Heart right ventricle (tissue), 16 donors: Measurements from ENCODE around the gene FMN2. TPM values are rescaled to one million over a fixed set of nuclear protein-coding genes. Genes with fewer than 3 reads are reported as not detected.

Experiments
- ATAC-seq, 8 donors: fragments of 200-7000 bp; cut with Tn5 transposase; one replicate each; pipeline ENCODE4 v1.9.1; 2020; ENCODE audit warnings: mild to moderate bottlenecking in 8 of 8, moderate library complexity in 8 of 8, moderate number of reproducible peaks in 1 of 8
- DNase-seq, 2 donors: peaks; one replicate each; pipeline ENCODE4 v3.0.0-alpha.2; 2020
- H3K27ac ChIP-seq, 10 donors: fragments of 200-600 bp; sonication (generic) in 2 of 10; one replicate each; pipeline versions ENCODE4 v1.5.0 to v1.8.0; 2020 to 2022; ENCODE audit warnings: mild to moderate bottlenecking in 3 of 10
- H3K27me3 ChIP-seq, 7 donors: fragments of 200-600 bp; one replicate each; pipeline ENCODE4 v1.8.0; 2021 to 2022; ENCODE audit warnings: mild to moderate bottlenecking in 2 of 7
- H3K36me3 ChIP-seq, 9 donors: fragments of 200-600 bp; sonication (generic) in 1 of 9; one replicate each; pipeline versions ENCODE4 v1.5.0 to v1.8.0; 2020 to 2022; ENCODE audit warnings: mild to moderate bottlenecking in 2 of 9
- H3K4me1 ChIP-seq, 9 donors: fragments of 200-600 bp; sonication (generic) in 1 of 9; one replicate each; pipeline versions ENCODE4 v1.5.0 to v1.8.0; 2020 to 2022; ENCODE audit warnings: mild to moderate bottlenecking in 4 of 9
- H3K4me3 ChIP-seq, 10 donors: fragments of 200-600 bp; sonication (generic) in 2 of 10; one replicate each; pipeline versions ENCODE4 v1.5.0 to v1.8.0; 2020 to 2022; ENCODE audit warnings: mild to moderate bottlenecking in 7 of 10, moderate library complexity in 2 of 10
- H3K9me3 ChIP-seq, 11 donors: fragments of 200-600 bp in 10 of 11; sonication (generic) in 2 of 11; one replicate each; pipeline versions ENCODE4 v1.5.0 to v1.8.0; 2013 to 2022; ENCODE audit warnings: mild to moderate bottlenecking in 2 of 11, control low read depth in 1 of 11, moderate library complexity in 1 of 11
- CTCF ChIP-seq, 9 donors: fragments of 200-600 bp; sonication (generic) in 2 of 9; IDR thresholded peaks; one replicate each; pipeline versions ENCODE4 v1.5.0 to v1.8.0; 2021 to 2022; ENCODE audit warnings: antibody characterized with exemption in 9 of 9, mild to moderate bottlenecking in 5 of 9, moderate library complexity in 1 of 9
- WGBS, 2 donors: extraction: QIAGEN DNeasy Blood & Tissue Kit; methylation state at CpG; one replicate each; pipeline ENCODE4 v1.1.7; 2013; ENCODE audit warnings: inconsistent platforms in 1 of 2; 5-methylcytosine and 5-hydroxymethylcytosine counted together
- intact Hi-C, 10 donors: fragments of 100-400 bp; cut with DNase I; formaldehyde crosslinking; loops; one replicate each; pipeline versions ENCODE4 v1.11.1 to v1.14.2; 2022
- polyA plus RNA-seq, 2 donors: library from polyadenylated mRNA; stranded (reverse); fragments of 200-250 nt; gene quantifications; one replicate each; pipeline ENCODE4 v1.2.3, GENCODE V29; 2013
- total RNA-seq, 10 donors: library from RNA; stranded (reverse); fragmentation: NEBNext Ultra II Directional in 3 of 10; extraction: Animal tissue kit (Norgen Biotek cat#: 25700) in 3 of 10; gene quantifications; one replicate each; pipeline versions ENCODE4 v1.2.1 to v1.2.4, GENCODE V29; 2021 to 2023
- donor health status: Arrhythmogenic right ventricular cardiomyopathy.
- donor health status: ischemic (EF 13 %, LVEDD 7.1; RV severe dilation, severe dysfunction).
- donor health status: healthy with polysubstance abuse.
- donor health status: DM: no; HTN: yes; CAD: no.
- donor health status: DM: no; HTN: no; CAD: no.
- donor health status: ischemic (EF 25% LVEDD 6.9; RV normal size, moderate dysfunction).
- donor health status: ischemic (EF 25% LVEDD 5.7; RV mildly dilated, moderate dysfunction).
- donor health status: healthy.
- donor health status: DM: yes; HTN: yes; CAD: no.
- donor health status: Ischemic cardiomyopathy.
- donor health status: ischemic (EF 35%, LVEDD 5.7; RV mildly dilated, moderate dysfunction).
- donor health status: nonischemic (EF 11% LVEDD 7.7; RV severe dilation, severe dysfunction).
- donor health status: DM: yes; HTN: yes; CAD: no.
- donor health status: PGD.
- donor health status: ischemic (EF 29% LVEDD 5.4; RV normal size, mild dysfunction).
- donor health status: nonischemic (EF 23%, LVEDD 6.1; RV moderate dilation, normal function).

The FMN2 gene
- total and polyA plus RNA-seq, 12 donors, result 0.03 to 0.70 (median 0.12) TPM; not detected in 9

DNA sequence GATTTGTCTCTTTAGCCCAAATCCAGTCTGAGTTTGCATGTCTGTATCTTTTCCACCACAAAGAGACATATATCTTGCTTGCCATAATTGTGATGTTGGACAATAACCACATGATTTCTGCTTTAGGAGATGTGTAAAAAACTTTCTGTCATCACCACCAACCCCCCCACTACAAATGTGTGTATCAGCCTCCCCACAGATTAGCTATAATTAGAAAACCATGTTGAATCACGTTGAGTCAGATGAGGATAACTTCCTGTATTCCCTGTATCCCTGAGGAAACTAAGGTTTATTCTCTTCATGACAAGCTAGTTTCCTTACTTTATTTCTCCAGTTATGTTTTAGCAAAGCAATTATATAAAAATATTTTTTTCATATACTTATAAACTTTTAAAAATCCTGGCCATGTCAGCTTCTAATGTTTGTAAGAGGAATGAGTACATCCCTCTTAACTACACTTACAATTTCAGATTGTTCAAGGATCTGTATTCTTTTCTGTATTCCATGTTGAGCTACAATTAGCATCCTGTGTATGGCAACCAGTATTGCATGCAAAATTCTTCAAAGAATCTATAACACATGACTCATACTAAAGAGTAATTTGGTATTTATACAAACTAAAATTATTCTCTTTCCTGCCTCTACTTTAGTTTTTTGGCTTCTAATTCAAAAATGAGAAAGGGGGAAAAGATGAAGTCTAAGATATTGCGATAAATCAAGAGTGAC is 143.0 kb downstream of the FMN2 start:
- intact Hi-C loops, result no loop called here
- TF ChIP-seq CTCF (IDR thresholded peaks at IDR 0.05), result no peak
- no peak for ATAC-seq
- H3K9me3 ChIP-seq, result no peaks in the 10 kb centered on the region
- no peak for DNase-seq
- H3K4me3 ChIP-seq, result no peak overlapping the region
- no peaks in the 10 kb centered on the region for H3K27me3 ChIP-seq
- no peak overlapping the region for H3K27ac ChIP-seq
- H3K4me1 ChIP-seq, result no peaks in the 10 kb centered on the region
- WGBS, 2 donors, result 48 to 49% methylated on average over 2 of the region's 2 CpGs
- no peaks in the 10 kb centered on the region for H3K36me3 ChIP-seq

- DNase-seq (no peak), ATAC-seq (no peak)
- TF ChIP-seq CTCF (IDR thresholded peaks at IDR 0.05), result no peak
- Histone ChIP-seq H3K4me3 (no peak overlapping the region), H3K4me1 (no peaks in the 10 kb centered on the region), H3K27me3 (no peaks in the 10 kb centered on the region), H3K27ac (no peak overlapping the region), H3K9me3 (no peaks in the 10 kb centered on the region), H3K36me3 (no peaks in the 10 kb centered on the region)
- intact Hi-C loops, result no loop called here
- 77 to 86% methylated on average over 4 of the region's 4 CpGs for WGBS, 2 donors
Measured at GRCh38 chr1:240235521-240236288, 144.0 kb downstream of the FMN2 start.

- H3K4me1 ChIP-seq, result no peaks in the 10 kb centered on the region
- no peaks in the 10 kb centered on the region for H3K9me3 ChIP-seq
- no peak overlapping the region for H3K4me3 ChIP-seq
- no peak for TF ChIP-seq CTCF (IDR thresholded peaks at IDR 0.05)
- ATAC-seq (no peak), DNase-seq (no peak)
- 10 to 12% methylated on average over 4 of the region's 4 CpGs for WGBS, 2 donors
- H3K36me3 ChIP-seq, result no peaks in the 10 kb centered on the region
- no peaks in the 10 kb centered on the region for H3K27me3 ChIP-seq
- intact Hi-C loops, result no loop called here
- no peak overlapping the region for H3K27ac ChIP-seq
Measured at GRCh38 chr1:240237305-240237721, 145.6 kb downstream of the FMN2 start.

GRCh38 chr1:240239309-240239708 is 147.6 kb downstream of the FMN2 start:
- H3K4me3 ChIP-seq, result no peak overlapping the region
- H3K27ac ChIP-seq, result no peak overlapping the region
- DNase-seq, result no peak
- no peak for ATAC-seq
- H3K4me1 ChIP-seq, result no peaks in the 10 kb centered on the region
- TF ChIP-seq CTCF (IDR thresholded peaks at IDR 0.05), result no peak
- H3K36me3 ChIP-seq, result no peaks in the 10 kb centered on the region
- no peaks in the 10 kb centered on the region for H3K27me3 ChIP-seq
- intact Hi-C loops, result no loop called here
- H3K9me3 ChIP-seq, result no peaks in the 10 kb centered on the region
